ENCODE data around the gene CCR9.

The CCR9 gene

GRCh38 chr3:45940004-45940780, 53.8 kb downstream of the CCR9 start:
- H3K4me3 ChIP-seq (replicated peaks; ENCODE audit: low read depth, low read length): no peak overlapping the region
- TF ChIP-seq CTCF (IDR thresholded peaks at IDR 0.05; ENCODE audit: low read length, missing control alignments): no peak
- no peak for DNase-seq (ENCODE audit: low read depth)

- no peak overlapping the region for H3K4me3 ChIP-seq (replicated peaks; ENCODE audit: low read depth, low read length)
- no peak for TF ChIP-seq CTCF (IDR thresholded peaks at IDR 0.05; ENCODE audit: low read length, missing control alignments)
- no peak for DNase-seq (ENCODE audit: low read depth)
These were observed 54.5 kb downstream of the CCR9 start for GRCh38 chr3:45940781-45941365.

DNA sequence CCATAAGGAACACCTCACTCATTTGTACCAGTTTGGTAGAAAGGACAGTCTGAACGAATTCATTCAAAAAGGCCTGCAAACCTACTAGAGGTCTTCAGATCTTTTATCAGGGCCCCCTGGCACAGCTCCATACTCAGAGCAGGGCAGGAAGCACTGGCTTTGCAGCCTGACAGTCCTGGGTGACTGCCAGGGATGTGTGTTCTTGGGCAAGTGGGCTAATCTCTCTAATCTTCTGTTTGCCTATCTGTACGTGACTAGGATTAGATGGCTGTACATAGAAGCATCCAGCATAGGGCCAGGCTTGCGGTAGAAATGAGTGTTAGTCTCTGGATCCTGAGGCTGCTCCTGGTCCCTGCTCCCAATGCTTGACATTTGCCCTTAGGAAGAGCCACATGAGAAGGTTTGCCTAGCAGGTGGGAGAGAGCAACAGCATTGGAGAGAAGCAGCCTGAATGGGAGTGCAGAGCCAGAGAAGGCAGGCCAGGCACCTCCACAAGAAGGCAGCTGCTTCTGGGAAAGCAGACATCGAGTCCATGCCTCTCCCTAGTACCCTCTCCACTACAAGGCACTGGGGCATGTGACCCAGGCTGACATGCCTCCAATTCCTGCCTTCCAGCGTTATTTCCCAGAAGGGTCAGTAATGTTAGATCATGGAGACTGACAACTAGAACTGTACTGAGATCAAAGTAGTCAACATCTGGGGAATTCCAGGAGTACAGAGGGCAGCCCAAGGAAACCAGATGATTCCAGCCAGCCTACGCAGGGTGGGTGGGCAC, 55.9 kb downstream of the CCR9 start:
- H3K4me3 ChIP-seq (replicated peaks; ENCODE audit: low read depth, low read length): no peak overlapping the region
- TF ChIP-seq CTCF (IDR thresholded peaks at IDR 0.05; ENCODE audit: low read length, missing control alignments): no peak
- DNase-seq (ENCODE audit: low read depth): peak; percentile 17

DNA sequence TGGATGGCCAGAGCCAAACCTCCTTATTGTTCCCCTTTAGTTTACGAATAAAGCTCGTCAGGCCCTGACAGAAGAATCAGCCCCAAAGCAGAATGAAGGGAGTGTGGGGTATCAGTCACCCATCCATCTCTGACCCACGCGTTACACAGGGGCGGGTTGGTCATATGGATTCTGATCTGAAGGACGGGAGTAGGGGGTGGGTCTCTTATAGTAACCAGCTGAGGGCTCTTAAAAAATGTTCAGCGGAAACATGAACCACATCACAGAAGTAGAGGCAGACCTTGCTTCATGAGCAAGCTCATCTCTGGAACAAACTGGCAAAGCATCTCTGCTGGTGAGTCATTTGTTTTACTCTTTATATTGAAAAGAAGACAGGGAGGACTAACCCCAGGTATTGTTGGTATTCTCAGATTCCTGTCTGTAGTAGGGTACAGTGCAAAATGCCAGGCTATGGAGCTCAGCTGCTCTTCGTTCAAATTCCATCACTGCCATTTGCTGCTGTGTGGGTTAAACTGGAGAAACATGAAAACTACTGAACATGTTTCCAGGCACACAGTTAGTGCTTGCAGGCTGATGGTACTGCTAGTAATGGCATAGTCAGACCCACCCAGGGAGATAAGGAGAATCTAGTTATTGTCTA, 57.0 kb downstream of the CCR9 start, which contains the start of gene CXCR6:
CXCR6 (plus strand) TSS at position 258 of the 640 bp plus-strand sequence. CDS start 3,018 bp downstream, outside the sequence.
- no peak for DNase-seq (ENCODE audit: low read depth)
- no peak within 1 kb of the TSS for H3K4me3 ChIP-seq (replicated peaks; ENCODE audit: low read depth, low read length)
- TF ChIP-seq CTCF (IDR thresholded peaks at IDR 0.05; ENCODE audit: low read length, missing control alignments): no peak

DNA sequence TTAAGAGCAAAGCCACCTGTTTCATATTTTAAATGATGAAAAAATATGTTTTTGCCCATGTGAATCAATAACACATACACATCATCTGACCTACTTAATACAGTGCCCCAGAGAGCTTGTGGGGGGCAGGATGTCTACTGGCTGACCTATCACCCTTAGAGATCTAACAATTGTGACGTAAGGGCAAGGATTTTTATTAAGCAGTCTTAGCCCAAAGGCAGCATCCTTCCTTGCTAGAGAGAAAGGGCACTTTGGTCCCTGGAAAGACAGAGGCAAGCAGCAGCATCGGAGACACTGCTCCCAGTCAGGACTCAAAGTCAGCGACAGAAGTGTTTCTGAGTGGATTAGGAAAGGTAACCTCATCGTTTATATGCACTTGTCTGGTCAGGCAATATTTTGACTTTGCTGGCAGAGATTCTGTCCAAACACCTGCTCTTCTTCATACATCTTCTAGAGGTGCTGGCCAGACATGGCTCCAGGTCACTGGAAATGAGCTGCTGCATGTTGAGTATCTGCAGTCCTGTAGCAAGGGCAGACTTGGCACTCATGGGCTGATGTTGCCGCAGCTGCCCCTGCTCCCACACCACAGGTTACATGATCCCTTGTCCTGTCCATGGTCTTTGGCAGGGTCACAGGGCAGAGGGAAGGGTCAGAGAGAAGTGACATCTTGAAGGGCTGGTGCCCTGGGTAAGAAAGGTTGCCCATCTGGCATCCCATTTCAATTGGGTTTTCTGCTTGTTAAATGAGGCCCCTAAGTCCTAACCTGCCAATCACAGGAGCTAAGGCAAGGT, 58.7 kb downstream of the CCR9 start:
- DNase-seq (ENCODE audit: low read depth): no peak
- no peak for TF ChIP-seq CTCF (IDR thresholded peaks at IDR 0.05; ENCODE audit: low read length, missing control alignments)
- no peak overlapping the region for H3K4me3 ChIP-seq (replicated peaks; ENCODE audit: low read depth, low read length)

DNA sequence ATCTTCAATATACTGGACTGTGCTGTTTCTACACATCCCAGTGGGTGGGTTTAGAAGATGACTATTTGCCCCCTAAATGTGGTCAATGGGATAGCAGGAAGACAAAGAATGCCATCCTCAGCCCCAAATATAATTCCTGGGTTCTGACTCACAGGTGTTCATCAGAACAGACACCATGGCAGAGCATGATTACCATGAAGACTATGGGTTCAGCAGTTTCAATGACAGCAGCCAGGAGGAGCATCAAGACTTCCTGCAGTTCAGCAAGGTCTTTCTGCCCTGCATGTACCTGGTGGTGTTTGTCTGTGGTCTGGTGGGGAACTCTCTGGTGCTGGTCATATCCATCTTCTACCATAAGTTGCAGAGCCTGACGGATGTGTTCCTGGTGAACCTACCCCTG, 60.0 kb downstream of the CCR9 start:
- TF ChIP-seq CTCF (IDR thresholded peaks at IDR 0.05; ENCODE audit: low read length, missing control alignments): no peak
- no peak overlapping the region for H3K4me3 ChIP-seq (replicated peaks; ENCODE audit: low read depth, low read length)
- no peak for DNase-seq (ENCODE audit: low read depth)
